Vagina (tissue), 2 donors: Measurements from ENCODE around the gene OR4Q3.
"Not testable (repeated sequence)": the region's sequence is repeated elsewhere in the genome, so short reads cannot be mapped to it uniquely, and the experiment has no call there.

Source experiments
- CTCF ChIP-seq, 3 experiments: fragments of 450-650 bp in 2 of 3; fragments of 200-600 bp in 1 of 3; sonication (generic) in 1 of 3; IDR thresholded peaks; one replicate each; pipeline ENCODE4 v1.5.1; 2017 to 2019; ENCODE audit warnings: antibody characterized with exemption in 3 of 3, mild to moderate bottlenecking in 2 of 3, moderate library complexity in 2 of 3
- POLR2A ChIP-seq, 2 donors: fragments of 450-650 bp; IDR thresholded peaks; one replicate each; pipeline ENCODE4 v1.6.1; 2017; ENCODE audit warnings: antibody characterized with exemption in 2 of 2, mild to moderate bottlenecking in 2 of 2, moderate library complexity in 2 of 2
- POLR2AphosphoS5 ChIP-seq, 2 donors: sonication (generic); formaldehyde crosslinking; IDR thresholded peaks; one replicate each; pipeline ENCODE4 v1.9.0; 2017; ENCODE audit warnings: antibody characterized with exemption in 2 of 2, mild to moderate bottlenecking in 2 of 2, low read depth in 1 of 2; ENCODE audit not compliant: insufficient read depth in 1 of 2

GRCh38 chr14:19787318-19787717 lies 43.9 kb downstream of the OR4Q3 start:
- not testable (repeated sequence) for TF ChIP-seq CTCF (IDR thresholded peaks at IDR 0.05); POLR2A (IDR thresholded peaks at IDR 0.05); POLR2AphosphoS5 (IDR thresholded peaks at IDR 0.05; ENCODE audit: insufficient read depth in 1 of 2, low read depth in 1 of 2)
